ENCODE measurements around the gene TNKS1BP1.
"Not testable (repeated sequence)": the region's sequence is repeated elsewhere in the genome, so short reads cannot be mapped to it uniquely, and the experiment has no call there.

The TNKS1BP1 gene

DNA sequence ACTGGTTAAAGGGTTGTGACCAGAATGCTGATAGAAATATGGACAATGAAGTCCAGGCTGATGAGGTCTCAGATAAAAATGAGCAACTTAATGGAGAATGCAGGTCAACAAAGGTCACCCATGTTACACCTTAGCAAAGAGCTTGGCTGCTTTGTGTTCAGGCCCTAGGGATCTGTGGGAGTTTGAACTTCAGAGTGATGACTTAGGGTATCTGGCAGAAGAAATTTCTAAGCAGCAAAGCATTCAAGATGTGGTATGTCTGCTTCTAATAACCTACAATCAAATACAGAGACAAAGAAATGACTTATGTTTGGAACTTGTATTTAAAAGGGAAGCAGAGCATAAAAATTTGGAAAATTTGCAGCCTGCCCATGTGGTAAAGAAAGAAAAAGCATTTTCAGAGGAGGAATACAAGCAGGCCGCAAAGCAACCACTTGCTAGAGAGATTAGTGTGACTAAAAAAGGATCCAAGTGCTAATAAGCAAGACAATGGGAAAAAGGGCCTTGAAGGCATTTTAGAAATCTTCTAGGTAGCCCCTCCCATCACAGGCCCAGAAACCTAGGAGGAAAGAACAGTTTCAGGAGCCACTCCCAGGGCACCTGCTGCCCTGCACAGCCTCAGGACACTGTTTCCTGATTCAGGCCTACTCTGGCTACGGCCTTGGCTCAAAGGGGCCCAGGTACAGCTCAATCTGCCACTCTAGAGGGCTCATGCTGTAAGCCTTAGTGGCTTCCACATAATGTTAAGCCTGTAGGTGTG, 41.3 kb downstream of the TNKS1BP1 start:
- DNase-seq, result no peak

DNA sequence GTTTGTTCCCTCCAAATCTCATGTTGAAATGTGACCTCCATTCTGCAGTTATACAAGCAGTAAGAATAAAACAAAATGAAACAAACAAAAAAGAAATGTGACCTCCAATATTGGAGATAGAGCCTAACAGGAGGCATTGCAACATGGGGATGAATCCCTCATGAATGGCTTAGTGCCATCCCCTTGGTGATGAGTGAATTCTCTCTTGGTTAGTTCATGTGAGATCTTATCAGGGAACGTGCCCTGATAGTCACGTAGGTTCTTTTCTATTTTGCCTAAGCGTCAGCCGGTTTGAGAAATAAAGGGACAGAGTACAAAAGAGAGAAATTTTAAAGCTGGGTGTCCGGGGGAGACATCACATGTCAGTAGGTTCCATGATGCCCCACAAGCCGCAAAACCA, 43.2 kb downstream of the TNKS1BP1 start:
- not testable (repeated sequence) for DNase-seq

DNA sequence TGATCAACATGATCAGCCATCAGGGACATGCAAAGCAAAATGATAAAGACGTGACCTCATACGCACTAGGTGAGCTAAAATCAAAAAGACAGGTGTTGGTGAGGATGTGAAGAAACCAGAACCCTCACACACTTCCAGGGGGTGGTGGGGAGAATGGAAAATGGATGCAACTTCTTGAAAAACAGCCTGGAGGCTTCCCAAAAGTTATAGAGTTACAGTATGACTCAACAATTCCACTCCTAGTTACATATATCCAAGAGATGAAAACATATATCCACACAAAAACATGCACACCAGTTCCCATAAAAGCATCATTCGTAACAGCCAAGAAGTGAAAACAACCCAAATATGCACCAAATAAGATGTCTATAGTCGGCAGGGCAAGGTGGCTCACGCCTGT, 45.6 kb downstream of the TNKS1BP1 start:
- DNase-seq, result no peak

DNA sequence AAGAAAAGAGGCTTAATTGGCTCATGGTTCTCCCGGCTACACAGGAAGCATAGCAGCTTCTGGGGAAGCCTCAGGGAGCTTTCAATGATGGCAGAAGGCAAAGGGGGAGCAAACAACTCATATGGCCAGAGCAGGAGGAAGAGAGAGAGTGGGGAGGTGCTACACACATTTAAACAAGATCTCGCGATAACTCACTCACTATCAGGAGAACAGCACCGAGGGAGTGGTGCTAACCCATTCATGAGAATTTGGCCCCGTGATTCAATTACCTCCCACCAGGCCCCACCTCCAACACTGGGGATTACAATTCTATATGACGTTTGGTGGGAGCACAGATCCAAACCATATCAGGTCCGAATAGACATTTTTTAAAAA, 46.0 kb downstream of the TNKS1BP1 start:
- DNase-seq, result no peak

DNA sequence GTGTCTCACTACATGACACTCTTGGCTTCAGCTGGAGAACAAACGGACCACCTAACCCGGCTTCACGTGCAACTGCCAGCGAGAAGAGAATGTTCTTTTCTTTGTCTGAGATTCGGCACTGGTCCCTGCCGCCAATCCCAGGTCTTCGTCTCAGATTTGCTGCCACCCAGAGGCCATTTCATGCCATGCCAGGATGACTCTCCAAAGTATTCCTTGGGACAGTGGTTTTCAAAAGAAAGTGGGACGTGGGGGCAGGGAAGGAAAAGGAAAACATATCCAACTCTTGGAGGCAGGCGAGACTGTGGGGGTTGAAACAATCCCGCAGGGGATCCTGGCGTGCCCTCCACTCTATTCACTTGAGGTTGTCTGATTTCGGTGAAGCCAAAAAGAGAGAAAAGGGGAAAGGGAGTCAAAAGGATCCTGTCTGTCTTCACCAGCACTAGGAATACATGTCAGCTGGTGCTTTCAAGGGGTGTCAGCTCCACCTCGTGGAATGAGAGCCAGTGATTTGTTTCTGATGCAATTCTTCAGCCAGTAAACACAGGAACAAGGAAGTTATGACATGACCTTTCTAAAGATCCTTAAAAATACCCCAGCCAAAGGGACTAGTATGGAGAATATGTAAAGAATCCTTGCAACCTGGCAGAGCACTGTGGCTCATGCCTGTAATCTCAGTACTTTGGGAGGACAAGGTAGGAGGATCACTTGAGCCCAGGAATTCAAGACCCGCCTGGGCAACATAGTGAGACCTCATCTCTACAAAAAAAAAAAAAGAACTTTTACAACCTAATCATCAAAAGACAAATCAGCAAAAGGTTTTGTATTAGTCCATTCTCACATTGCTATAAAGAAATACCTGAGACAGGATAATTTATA, 46.7 kb downstream of the TNKS1BP1 start:
- DNase-seq, result no peak

DNA sequence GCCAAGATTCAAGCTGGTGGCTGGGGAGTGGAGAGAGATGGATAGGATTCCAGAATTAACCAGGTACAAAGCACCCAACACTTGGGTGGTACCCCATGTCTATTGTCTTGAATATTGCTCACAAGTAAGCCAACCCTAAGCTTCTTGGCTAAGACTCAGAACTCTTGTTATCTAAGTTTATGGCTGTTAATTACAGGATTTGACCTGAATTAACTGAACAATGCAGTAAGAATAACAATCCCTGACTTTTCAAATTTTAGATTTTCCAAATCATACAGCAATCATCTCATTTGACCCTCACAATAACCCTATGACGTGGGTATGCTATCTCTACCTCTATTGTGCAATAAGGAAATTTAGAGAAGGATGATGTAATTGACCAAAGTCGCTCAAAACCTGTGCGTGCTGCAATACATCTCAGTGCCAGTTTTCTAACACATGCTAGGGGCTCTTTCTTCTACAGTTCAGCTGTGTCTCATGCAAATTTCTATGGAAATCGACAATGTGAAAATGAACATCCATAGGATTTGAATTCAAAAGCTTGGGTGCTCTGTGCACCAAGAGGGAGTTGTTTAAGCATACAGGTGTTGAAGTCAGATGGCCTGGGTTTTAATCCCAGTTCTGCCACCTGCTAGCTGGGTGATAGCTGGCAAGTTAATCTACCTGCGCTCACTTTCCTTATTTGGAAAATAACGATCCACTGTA, 47.6 kb downstream of the TNKS1BP1 start:
- no peak for DNase-seq

DNA sequence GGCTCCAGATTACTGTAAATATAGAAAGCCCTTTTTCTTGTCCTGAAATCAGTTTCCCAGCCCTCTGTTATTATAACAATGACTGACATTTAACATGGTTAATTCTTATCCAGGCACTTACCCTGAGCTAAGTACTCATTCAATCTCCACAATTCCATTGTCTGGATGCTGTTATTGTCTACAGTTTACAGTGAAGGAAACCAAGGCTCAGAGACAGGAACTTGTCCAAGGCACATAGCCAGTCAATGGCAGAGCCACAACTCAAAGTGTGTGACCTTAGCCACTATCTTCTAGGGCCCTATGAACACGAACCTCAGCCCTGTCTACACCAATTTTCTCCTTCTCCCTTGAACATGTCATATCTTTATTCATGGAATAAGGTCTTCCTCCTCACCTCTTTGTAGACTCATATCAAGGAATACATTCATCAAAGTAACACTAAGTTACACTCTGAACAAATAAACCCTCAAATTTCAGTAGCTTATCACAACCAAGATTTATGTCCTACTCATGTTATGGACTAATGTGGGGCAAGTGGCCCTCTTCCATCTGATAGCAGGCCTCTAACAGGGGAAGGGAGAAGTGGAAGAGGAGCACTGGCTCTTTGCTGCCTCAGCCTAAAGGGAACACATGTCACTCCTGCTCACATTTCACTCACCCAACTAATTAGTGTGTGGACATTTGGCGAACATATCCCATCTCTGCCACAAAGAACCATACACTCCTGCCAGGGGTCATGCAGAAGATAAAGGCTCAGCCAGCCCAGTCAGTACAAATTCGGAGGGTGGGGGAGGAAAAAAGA, 48.4 kb downstream of the TNKS1BP1 start:
- DNase-seq, result no peak

DNA sequence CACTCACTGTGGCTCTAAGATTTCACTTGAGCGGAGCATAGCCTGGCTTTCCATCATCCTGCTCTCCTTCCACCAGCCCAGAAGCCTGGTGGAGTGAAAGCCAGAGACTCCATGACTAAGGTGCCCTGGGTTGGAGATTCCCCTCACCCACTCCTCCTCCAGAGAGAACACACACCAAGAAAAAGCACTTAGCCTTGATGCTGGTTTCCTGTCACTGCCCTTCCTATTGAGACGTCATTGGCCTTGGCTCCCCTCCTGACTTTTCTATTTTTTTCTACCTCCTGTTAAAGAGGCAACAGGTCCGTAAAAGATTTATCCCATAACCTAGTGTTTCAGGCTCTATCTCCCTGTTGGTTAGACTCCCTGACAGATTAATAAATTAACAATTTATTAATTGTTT, 49.2 kb downstream of the TNKS1BP1 start:
- no peak for DNase-seq

DNA sequence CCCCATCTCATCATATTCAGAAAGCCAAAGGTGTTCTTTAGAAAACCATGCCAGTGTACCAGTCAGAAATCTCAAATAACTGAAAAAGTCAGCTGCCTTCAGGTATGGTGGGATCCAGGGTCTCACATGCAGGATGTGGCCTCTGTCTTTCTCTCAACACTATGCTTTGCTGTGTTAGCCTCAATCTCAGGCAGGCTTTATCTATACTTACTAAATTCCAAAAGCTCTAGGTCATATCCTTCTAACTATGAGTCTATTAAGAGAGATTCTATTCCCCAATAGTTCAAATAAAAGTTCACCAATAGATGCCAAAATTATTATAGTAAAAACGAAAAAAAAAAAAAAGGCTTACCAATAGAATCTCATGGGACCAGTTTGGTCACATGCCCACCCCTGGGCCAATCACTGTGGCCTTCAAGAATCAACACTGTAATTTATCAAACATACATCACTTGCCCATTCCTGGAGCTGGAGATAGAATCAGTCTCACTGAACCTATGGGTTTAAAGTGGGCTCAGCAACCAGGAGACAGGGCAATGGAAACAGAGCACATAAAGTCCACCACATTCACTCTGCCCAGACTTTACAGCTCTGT, 49.8 kb downstream of the TNKS1BP1 start:
- no peak for DNase-seq

DNA sequence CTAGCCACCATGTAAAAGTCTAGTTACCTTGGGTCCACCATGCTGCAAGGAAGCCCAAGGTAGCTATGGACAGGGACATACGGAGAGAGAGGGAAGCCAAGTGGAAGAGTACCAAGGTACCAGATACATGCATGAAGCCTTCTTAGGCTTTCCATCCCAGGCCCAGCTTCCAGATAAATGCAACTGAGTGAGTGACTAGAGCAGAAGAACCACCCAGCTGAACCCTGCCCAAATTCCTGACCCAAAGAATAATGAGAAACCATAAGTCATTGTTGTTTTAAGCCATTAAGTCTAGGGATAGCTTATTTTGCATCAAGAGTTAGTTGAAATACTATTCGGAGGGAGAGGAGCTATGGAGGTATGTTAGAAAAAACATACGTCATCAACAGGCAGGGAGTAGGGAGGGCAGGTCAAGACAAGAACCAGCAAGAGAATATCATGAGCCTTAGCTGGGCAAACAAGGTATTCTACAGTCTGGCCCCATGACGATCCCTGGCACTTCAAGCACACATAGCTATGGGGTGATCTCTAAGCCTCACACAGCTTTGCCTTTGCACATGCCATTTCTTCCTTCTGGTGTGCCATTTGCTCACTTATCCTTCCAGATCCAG, 51.2 kb downstream of the TNKS1BP1 start:
- DNase-seq, result no peak

DNA sequence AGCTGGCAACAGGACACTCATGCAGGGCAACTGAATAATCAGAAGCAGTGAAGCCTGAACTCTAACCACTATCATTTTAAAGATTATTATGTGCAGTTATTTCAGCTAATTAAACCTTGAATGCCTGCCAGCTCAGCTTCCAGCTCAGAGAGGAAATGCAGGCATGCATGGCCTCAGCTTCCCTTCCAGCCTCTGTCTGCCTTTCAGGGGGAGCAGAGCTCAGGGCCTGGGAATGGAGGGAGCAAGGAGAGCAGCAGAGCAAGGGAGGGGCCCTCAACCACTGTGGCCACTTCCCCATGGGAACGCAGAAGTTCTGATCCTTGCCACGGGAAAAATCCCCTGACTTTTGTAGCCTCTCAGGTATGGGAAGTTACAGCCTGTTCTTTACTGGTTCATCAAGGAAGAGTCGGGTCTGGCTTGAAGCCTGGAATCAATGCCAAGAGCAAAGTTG, 55.2 kb downstream of the TNKS1BP1 start:
- DNase-seq, result no peak

DNA sequence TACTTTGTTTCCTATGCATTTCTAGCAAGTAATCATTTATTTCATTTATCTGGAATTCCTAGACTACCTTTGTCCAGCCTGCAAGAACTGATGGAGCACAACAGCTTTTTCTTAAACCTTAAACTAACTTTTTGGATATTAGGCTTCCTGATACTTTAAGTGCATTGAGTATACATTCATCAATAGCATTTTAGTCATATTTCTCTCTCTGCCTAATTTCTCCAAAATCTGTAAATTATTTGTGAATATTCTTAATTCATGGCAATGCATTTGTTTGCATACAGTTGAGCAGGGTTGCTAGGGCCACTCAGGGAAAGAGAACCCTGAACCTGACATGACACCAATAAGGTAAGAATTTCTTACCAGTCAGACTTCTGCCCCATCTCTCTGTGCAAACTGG, 58.6 kb downstream of the TNKS1BP1 start:
- no peak for DNase-seq

DNA sequence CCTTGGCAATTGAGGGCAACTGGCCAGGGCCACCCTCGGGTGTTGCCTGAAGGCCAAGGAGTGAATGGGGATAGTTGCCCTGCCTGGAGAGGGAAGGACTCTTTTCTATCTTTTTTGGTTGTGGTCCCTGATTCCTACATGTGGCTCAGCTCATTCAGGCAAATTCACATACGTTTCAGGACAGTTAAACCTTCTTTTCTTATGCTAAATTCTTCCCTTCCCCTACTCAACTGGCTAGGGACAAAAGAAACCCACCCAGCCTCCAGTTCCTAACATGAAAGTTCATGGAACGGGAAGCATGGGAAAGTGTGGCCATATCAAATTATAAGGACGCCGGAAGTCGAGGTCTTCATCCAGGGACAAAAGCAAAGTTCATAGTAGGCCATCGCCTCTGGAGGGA, 61.4 kb downstream of the TNKS1BP1 start:
- no peak for DNase-seq

DNA sequence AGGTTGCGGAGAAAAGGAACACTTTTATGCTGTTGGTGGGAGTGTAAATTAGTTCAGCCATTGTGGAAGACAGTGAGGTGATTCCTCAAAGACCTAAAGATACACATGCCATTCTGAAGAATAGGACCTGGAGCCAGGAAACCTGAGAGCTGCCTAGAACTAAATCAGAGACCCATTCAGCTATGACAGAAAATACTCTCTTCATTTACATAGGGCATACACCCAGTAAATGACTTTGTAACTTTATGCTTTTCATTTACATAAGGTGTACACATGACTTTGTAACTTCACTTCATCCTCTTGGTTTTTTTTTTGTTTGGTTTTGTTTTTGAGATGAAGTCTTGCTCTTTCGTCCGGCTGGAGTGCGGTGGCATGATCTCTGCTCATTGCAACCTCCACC, 62.6 kb downstream of the TNKS1BP1 start:
- no peak for DNase-seq

DNA sequence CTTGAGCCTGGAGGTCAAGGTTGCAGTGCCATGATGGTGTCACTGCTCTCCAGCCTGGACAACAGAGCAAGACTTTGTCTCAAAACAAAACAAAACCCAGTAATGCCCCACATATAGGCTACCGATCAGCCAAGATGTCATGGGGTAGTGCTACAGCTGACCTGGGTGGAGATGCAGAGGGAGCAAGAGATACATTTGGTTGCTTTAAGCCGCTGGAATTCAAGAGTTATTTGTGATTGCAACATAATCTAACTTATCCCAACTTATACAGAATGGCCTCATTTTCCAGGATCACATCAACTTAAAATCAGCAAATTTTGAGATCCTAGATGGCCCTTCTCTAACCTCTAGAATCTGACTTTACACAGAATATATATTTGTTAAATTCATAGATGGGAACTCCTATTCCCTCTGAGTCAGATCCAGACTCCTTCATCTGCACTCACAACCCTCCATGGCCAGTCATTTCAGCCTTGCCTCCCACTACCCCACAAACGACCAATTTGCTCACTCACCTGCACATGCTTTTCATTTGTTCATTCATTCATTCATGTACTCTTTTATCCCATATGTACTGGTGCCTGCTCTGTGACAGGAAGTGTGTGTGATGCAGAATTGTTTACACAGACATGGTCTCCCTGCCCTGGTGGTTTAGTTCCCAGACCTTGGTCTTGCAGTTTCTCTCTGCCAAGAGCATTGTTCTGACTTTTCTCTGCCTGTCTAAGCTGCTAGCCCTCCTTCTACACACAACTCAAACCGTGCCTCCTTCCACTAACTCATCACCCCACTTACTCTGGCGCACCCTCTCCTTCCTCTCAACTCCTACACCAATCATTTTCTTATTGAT, 63.6 kb downstream of the TNKS1BP1 start:
- no peak for DNase-seq

DNA sequence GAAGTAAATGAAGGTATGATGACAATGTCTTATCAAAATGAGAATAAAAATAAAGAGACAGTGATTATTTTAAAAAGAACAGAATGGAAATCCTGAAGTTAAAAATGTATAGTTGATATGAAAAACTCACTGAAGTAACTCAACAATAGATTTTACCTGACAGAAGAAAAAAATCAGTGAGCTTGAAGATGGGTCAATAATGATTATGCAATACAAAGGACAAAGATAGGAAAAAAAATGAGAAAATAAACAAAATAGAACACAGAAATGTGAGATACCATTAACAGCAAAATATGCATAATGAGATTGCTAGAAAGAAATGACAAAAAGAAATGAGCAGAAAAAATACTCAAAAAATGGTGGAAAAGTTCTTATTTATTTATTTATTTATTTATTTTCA, 68.6 kb downstream of the TNKS1BP1 start:
- no peak for DNase-seq

DNA sequence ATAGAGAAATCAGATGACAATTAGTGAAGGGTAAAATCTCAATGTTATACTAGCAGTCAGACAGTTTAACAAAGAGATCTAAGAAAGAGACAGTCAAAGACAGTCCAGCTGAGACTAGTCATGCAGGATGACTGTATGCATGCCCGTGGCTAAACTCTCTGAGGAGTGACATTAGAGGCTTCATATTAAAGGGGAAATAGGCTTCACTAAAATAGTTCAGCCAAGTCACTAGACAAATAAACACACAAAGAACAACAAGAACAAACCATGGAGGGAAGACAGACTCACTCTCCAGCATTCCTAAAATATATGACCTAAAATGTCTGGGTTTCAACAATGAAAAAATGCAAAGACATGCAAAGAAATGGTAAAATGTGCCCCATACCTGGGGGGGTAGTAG, 69.1 kb downstream of the TNKS1BP1 start:
- no peak for DNase-seq

DNA sequence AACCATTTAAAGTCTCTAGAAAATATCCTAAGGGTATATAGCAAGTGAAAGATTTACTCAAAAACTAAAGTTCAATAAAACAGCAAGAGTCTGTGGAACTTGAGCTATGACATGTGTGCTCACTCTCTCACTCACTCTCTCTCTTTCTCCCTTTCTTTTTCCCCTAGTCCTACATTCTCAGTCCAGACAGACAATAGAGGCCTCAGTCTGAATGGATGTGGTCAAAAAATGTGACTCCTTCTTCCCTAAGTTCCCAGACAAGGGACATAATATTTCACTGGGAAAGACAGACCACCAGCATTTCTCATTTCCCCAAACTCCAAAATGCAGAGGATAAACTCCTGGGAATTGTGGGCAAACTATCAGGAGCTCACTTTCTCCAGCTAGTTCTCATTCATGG, 70.1 kb downstream of the TNKS1BP1 start:
- no peak for DNase-seq

DNA sequence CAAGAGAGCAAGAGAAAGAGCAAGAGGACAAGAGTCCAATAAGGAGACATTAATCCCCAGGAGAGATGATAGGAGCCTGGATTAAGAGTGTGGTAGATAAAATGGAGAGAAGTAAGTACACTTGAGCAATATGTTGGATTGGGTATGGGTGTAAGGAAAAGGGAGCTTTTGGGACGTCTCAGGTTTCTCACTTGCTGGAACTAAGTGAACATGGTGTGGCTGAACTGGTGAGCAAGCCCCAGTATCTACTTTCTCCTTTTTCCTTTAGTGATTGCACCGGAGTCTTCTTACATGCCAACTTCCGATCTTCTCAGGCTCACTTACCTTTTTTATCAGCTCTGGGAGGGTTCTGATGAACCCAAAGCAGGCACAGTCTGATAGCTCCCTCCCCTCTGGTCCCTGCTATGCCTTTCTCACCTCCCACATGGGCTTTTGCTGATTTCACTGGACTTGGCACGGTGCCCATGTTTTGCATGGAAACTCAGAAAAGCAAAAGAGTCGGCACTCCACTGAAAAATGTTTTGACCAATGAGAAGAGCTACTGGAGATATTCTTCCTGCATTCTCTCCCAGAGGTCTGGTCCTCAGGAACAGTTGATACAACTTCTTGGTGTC, 73.2 kb downstream of the TNKS1BP1 start:
- no peak for DNase-seq

DNA sequence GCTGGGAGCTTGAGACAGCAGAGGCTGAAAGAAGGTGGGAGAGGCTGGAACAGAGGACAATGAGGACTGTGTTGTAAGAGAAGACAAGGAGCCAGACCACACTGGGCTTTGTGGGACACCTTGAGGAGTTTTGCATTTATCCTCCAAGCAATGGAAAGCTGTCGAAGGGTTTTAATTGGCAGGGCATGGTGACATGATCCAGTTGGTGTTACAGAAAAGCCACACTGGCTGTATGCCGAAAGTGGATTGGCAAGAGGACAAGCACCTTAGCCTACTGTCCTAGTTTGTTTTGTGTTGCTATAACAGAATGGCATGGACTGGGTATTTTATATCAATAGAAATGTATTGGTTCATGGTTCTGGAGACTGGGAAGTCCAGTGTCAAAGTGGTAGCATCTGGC, 73.7 kb downstream of the TNKS1BP1 start:
- DNase-seq, result no peak

All from NCI-H187 treated with DMSO at 0.1 percent for 48 hours (cell line).